NT2/D1 (cell line): ENCODE data around the gene ACO2.

Experiments
- YY1 ChIP-seq: IDR thresholded peaks from 2 replicates; pipeline ENCODE4 v1.6.1; 2011; ENCODE audit not compliant: insufficient read length, insufficient read depth
- ZNF274 ChIP-seq: IDR thresholded peaks from 2 replicates; pipeline ENCODE4 v1.6.1; 2011; ENCODE audit warnings: mild to moderate bottlenecking, low read depth, low read length

- TF ChIP-seq ZNF274 (no peak), YY1 (no peak)
Observed at GRCh38 chr22:41470886-41471285, 2.0 kb downstream of the ACO2 start.
